Calu3 (cell line): Measurements from ENCODE around the gene SPDL1. TPM values are rescaled to one million over a fixed set of nuclear protein-coding genes. Genes with fewer than 3 reads are reported as not detected.

ENCODE experiments used
- BruUV-seq: library from RNA; stranded (reverse); fragments of 400-500 nt; replicated peaks from 2 replicates; lab custom pipeline; 2021; lab: Mats Ljungman, UMichigan
- CTCF ChIA-PET: fragments of 300-600 bp; sonication (Branson Sonifier 250); formaldehyde crosslinking; loops from one replicate; lab custom pipeline; 2022; ENCODE audit warnings: antibody characterized with exemption; lab: Charles Lee
- DNase-seq: peaks from one replicate; pipeline ENCODE4 v3.0.0; 2022
- H3K27ac Mint-ChIP-seq: one replicate; pipeline ENCODE4 v1.8.0; 2022; ENCODE audit warnings: mixed read lengths; ENCODE audit not compliant: unreplicated experiment
- H3K27me3 Mint-ChIP-seq: one replicate; pipeline ENCODE4 v1.8.0; 2022; ENCODE audit warnings: mixed read lengths; ENCODE audit not compliant: unreplicated experiment
- H3K36me3 Mint-ChIP-seq: one replicate; pipeline ENCODE4 v1.8.0; 2022; ENCODE audit warnings: mild to moderate bottlenecking, moderate library complexity, mixed read lengths; ENCODE audit not compliant: insufficient read depth, unreplicated experiment
- H3K4me1 Mint-ChIP-seq: one replicate; pipeline ENCODE4 v1.8.0; 2022; ENCODE audit warnings: mild to moderate bottlenecking, low read depth, mixed read lengths; ENCODE audit not compliant: unreplicated experiment
- H3K4me3 Mint-ChIP-seq: one replicate; pipeline ENCODE4 v1.8.0; 2022; ENCODE audit warnings: mild to moderate bottlenecking, low read depth, moderate library complexity, mixed read lengths; ENCODE audit not compliant: unreplicated experiment
- H3K9me3 Mint-ChIP-seq: one replicate; pipeline ENCODE4 v1.8.0; 2022; ENCODE audit warnings: low read depth, mixed read lengths; ENCODE audit not compliant: unreplicated experiment
- intact Hi-C: fragments of 100-400 bp; cut with micrococcal nuclease; formaldehyde crosslinking; loops from one replicate; pipeline ENCODE4 v1.10.0; 2022; ENCODE audit not compliant: unreplicated experiment
- total RNA-seq: library from RNA; stranded (reverse); gene quantifications from 2 replicates; pipeline ENCODE4 v1.2.3, GENCODE V29; 2022
- TF ChIP-seq, protein P1 (sequence below): fragments of 200-600 bp; IDR thresholded peaks from one replicate; pipeline ENCODE4 v1.8.0; 2022; ENCODE audit warnings: antibody characterized with exemption; ENCODE audit not compliant: unreplicated experiment

The SPDL1 gene
- total RNA-seq, 1 experiment from 2014 or later, result 45.8 TPM

DNA sequence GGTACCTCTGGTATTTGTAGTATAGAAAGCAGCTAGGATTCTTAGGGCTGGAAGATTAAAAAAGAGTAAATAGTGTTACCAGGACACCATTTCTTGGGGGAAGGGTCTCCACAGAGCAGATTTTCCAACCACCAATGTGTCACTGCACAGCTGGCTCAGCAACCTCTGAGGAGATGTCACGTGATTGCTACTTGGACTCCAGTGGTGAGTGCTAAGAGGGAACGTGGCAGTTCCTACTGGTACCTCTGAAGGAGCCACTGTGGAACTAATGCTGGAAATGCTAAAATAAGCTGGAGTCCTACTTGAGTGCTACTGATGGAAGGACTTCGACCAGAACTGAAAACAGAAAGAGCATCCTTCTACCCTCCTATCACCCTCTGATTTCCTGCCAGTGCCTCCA is 36.1 kb upstream of the SPDL1 start:
- CTCF ChIA-PET, result interaction anchor here (0.7 kb wide), 1 partner anchor 891 kb away, joined by 3 read pairs; no protein-coding TSS in a partner anchor
- Mint-ChIP-seq H3K4me3 (no peak overlapping the region), H3K27me3 (peaks cover 31% of the 10 kb centered on the region), H3K9me3 (no peaks in the 10 kb centered on the region), H3K4me1 (no peaks in the 10 kb centered on the region), H3K27ac (no peak overlapping the region), H3K36me3 (no peaks in the 10 kb centered on the region)
- TF ChIP-seq, protein P1, sequence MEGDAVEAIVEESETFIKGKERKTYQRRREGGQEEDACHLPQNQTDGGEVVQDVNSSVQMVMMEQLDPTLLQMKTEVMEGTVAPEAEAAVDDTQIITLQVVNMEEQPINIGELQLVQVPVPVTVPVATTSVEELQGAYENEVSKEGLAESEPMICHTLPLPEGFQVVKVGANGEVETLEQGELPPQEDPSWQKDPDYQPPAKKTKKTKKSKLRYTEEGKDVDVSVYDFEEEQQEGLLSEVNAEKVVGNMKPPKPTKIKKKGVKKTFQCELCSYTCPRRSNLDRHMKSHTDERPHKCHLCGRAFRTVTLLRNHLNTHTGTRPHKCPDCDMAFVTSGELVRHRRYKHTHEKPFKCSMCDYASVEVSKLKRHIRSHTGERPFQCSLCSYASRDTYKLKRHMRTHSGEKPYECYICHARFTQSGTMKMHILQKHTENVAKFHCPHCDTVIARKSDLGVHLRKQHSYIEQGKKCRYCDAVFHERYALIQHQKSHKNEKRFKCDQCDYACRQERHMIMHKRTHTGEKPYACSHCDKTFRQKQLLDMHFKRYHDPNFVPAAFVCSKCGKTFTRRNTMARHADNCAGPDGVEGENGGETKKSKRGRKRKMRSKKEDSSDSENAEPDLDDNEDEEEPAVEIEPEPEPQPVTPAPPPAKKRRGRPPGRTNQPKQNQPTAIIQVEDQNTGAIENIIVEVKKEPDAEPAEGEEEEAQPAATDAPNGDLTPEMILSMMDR, result no peak
- BruUV-seq, result no TSS peak
- no peak for DNase-seq
- intact Hi-C loops, result no loop called here

DNA sequence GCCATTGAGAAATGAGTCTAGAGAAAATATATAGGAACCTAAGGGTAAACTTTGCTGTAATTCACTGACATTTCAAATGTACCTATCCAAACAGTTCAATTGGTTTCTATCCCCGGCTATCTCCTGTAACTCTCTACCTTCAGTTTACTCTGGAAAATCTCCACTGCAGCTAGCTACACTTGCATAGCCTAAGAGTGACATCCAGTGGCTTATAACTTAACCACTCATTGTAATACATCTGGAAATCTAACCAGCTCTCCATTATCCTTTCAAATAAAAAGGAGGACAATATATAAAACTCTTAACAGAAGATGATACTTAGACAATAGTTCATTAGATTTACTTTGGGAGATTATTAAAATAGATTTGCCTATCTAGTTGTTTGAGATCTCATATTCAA is 35.3 kb upstream of the SPDL1 start:
- H3K4me1 Mint-ChIP-seq, result no peaks in the 10 kb centered on the region
- no peak for DNase-seq
- TF ChIP-seq, protein P1, result no peak
- BruUV-seq, result no TSS peak
- CTCF ChIA-PET, result interaction anchor here (0.9 kb wide), 1 partner anchor 560 kb away, joined by 7 read pairs; no protein-coding TSS in a partner anchor
- no peak overlapping the region for H3K4me3 Mint-ChIP-seq
- H3K36me3 Mint-ChIP-seq, result no peaks in the 10 kb centered on the region
- intact Hi-C loops, result no loop called here
- no peaks in the 10 kb centered on the region for H3K9me3 Mint-ChIP-seq
- H3K27me3 Mint-ChIP-seq, result peaks cover 31% of the 10 kb centered on the region
- no peak overlapping the region for H3K27ac Mint-ChIP-seq

DNA sequence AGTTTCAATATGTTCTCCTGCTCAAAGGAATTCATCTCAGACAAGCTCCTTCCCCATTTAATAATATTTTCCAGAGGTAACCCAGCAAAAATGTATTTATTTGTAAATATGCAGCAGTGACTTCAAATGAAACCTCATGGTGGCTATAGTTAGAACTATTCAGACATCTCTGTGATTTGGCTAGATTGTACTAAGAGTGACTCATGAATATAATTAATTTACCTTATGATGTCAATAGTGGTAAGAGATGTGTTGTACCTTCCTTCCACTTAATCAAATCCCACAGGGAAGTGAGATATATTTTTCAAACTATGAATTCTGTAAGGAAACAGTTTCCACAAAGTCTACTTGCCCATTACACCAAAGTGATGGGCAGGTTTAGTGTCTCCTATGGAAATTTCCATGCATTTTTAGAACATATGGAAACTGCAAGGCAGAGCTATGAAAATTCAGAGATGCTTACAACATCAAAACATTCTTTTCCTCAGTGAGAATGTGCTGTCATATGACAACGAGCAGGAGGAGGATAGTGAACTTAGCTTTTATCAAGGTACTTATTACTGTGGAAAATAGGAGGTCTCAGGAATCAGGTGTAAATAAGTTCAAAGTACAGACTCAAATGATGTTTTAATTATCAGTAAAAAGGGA is 34.0 kb upstream of the SPDL1 start:
- DNase-seq, result no peak
- Mint-ChIP-seq H3K27me3 (peaks cover 31% of the 10 kb centered on the region), H3K36me3 (no peaks in the 10 kb centered on the region), H3K27ac (no peak overlapping the region), H3K4me1 (no peaks in the 10 kb centered on the region), H3K4me3 (no peak overlapping the region), H3K9me3 (no peaks in the 10 kb centered on the region)
- TF ChIP-seq, protein P1, result no peak
- no TSS peak for BruUV-seq
- CTCF ChIA-PET, result no interaction called here
- intact Hi-C loops, result no loop called here

DNA sequence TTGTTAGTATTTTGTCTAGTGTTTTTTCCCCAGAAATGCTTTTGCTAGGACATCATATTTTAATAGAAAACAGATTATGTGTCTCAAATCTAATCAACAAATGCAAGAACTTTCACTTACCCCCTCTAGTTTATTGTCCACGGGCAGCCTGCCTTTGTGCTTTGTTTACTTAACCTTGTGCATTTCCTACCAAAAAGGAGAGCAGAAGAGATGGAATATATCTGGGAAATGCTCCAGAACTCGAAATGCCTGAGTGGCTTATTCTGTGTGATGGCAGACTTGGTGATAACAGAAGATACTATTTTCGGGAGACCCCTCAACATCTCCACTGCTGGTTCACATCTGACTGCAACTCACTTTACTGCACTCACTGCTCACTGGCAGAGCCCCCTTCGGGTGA is 33.3 kb upstream of the SPDL1 start:
- Mint-ChIP-seq H3K36me3 (no peaks in the 10 kb centered on the region), H3K9me3 (no peaks in the 10 kb centered on the region), H3K27me3 (peaks cover 31% of the 10 kb centered on the region), H3K4me3 (no peak overlapping the region), H3K4me1 (no peaks in the 10 kb centered on the region), H3K27ac (no peak overlapping the region)
- CTCF ChIA-PET, result no interaction called here
- TF ChIP-seq, protein P1, result no peak
- no TSS peak for BruUV-seq
- intact Hi-C loops, result no loop called here
- DNase-seq, result no peak
